Calu3 (cell line): ENCODE data around the gene IFNG-AS1. TPM values are rescaled to one million over a fixed set of nuclear protein-coding genes. Genes with fewer than 3 reads are reported as not detected.
A peak's percentile ranks its signal among the peaks of the same experiment; 100 is the strongest.

ENCODE experiments used
- BruUV-seq: library from RNA; stranded (reverse); fragments of 400-500 nt; replicated peaks from 2 replicates; lab custom pipeline; 2021; lab: Mats Ljungman, UMichigan
- CTCF ChIA-PET: fragments of 300-600 bp; sonication (Branson Sonifier 250); formaldehyde crosslinking; loops from one replicate; lab custom pipeline; 2022; ENCODE audit warnings: antibody characterized with exemption; lab: Charles Lee
- DNase-seq: peaks from one replicate; pipeline ENCODE4 v3.0.0; 2022
- H3K27ac Mint-ChIP-seq: one replicate; pipeline ENCODE4 v1.8.0; 2022; ENCODE audit warnings: mixed read lengths; ENCODE audit not compliant: unreplicated experiment
- H3K27me3 Mint-ChIP-seq: one replicate; pipeline ENCODE4 v1.8.0; 2022; ENCODE audit warnings: mixed read lengths; ENCODE audit not compliant: unreplicated experiment
- H3K36me3 Mint-ChIP-seq: one replicate; pipeline ENCODE4 v1.8.0; 2022; ENCODE audit warnings: mild to moderate bottlenecking, moderate library complexity, mixed read lengths; ENCODE audit not compliant: insufficient read depth, unreplicated experiment
- H3K4me1 Mint-ChIP-seq: one replicate; pipeline ENCODE4 v1.8.0; 2022; ENCODE audit warnings: mild to moderate bottlenecking, low read depth, mixed read lengths; ENCODE audit not compliant: unreplicated experiment
- H3K4me3 Mint-ChIP-seq: one replicate; pipeline ENCODE4 v1.8.0; 2022; ENCODE audit warnings: mild to moderate bottlenecking, low read depth, moderate library complexity, mixed read lengths; ENCODE audit not compliant: unreplicated experiment
- H3K9me3 Mint-ChIP-seq: one replicate; pipeline ENCODE4 v1.8.0; 2022; ENCODE audit warnings: low read depth, mixed read lengths; ENCODE audit not compliant: unreplicated experiment
- intact Hi-C: fragments of 100-400 bp; cut with micrococcal nuclease; formaldehyde crosslinking; loops from one replicate; pipeline ENCODE4 v1.10.0; 2022; ENCODE audit not compliant: unreplicated experiment
- total RNA-seq: library from RNA; stranded (reverse); gene quantifications from 2 replicates; pipeline ENCODE4 v1.2.3, GENCODE V29; 2022
- TF ChIP-seq, protein P1 (sequence below): fragments of 200-600 bp; IDR thresholded peaks from one replicate; pipeline ENCODE4 v1.8.0; 2022; ENCODE audit warnings: antibody characterized with exemption; ENCODE audit not compliant: unreplicated experiment

Gene IFNG-AS1
- total RNA-seq, 1 experiment from 2014 or later: not detected

DNA sequence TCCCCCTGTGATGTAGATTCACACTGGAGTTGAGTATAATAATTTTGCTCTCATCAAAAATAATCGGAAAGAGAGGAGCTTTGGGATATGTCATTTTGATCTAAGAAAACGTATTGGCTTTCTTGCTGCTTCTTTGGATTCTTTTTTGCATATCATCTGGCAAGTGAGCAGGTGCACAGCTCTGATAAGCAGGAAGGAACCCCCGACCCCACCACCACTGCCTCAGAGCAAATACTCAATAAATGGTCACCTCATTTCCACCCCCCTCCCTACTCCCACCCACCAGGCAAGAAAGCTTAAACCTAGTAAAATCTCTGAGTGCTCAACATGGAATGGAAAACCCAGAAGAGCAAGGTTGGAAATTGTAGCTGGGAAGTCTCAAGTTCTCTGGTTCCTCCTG is 49.4 kb downstream of the IFNG-AS1 start:
- no TSS peak for BruUV-seq
- CTCF ChIA-PET: interaction anchor here (0.6 kb wide), 1 partner anchor 523 kb away, joined by 4 read pairs; no protein-coding TSS in a partner anchor

DNA sequence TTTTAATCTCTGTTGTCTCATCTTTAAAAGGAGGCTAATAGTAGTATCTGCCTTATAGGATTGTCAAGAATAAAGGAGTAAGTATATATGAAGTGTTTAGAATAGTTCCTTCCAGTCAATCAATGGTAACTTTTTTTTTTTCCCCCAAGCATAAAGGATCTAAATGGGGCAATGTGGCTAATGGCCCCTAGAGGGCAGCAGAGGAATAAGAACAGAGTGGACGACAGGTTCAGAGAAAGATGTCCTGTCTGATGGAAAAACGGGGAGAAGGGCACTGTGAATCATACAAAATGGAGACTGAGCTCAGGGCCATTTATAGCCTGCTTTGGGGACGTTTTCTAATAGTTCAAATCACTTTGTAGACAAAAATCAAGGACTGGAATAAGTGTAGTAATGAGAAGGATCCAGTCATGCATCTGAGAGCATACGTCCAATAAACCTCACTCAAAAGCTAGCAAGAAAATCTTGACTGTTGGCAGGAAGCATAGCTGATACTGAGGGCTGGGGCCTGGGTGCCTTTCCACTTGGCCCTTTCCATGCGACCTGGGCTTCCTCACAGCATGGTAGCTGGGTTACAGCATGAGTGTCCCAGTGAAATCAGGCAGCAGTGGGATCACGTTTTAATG is 51.3 kb downstream of the IFNG-AS1 start:
- intact Hi-C loops: loop anchor here (1.0 kb wide), 1 partner anchor 277 kb away; no protein-coding TSS in a partner anchor
- Mint-ChIP-seq H3K27ac (no peak overlapping the region), H3K36me3 (no peaks in the 10 kb centered on the region), H3K4me3 (no peak overlapping the region), H3K9me3 (peaks cover 2% of the 10 kb centered on the region), H3K4me1 (no peaks in the 10 kb centered on the region), H3K27me3 (no peaks in the 10 kb centered on the region)
- TF ChIP-seq, protein P1, sequence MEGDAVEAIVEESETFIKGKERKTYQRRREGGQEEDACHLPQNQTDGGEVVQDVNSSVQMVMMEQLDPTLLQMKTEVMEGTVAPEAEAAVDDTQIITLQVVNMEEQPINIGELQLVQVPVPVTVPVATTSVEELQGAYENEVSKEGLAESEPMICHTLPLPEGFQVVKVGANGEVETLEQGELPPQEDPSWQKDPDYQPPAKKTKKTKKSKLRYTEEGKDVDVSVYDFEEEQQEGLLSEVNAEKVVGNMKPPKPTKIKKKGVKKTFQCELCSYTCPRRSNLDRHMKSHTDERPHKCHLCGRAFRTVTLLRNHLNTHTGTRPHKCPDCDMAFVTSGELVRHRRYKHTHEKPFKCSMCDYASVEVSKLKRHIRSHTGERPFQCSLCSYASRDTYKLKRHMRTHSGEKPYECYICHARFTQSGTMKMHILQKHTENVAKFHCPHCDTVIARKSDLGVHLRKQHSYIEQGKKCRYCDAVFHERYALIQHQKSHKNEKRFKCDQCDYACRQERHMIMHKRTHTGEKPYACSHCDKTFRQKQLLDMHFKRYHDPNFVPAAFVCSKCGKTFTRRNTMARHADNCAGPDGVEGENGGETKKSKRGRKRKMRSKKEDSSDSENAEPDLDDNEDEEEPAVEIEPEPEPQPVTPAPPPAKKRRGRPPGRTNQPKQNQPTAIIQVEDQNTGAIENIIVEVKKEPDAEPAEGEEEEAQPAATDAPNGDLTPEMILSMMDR: peak; percentile 82
- BruUV-seq: no TSS peak
- CTCF ChIA-PET: interaction anchor here (0.7 to 2.1 kb wide), 6 partner anchors 73 to 192 kb away, joined by 3 to 22 read pairs (median 4); no protein-coding TSS in a partner anchor
- peak; percentile 74 for DNase-seq

More for the DNA sequence above, 49.4 kb downstream of the IFNG-AS1 start:
- no peaks in the 10 kb centered on the region for H3K27me3 Mint-ChIP-seq
- no peak overlapping the region for H3K27ac Mint-ChIP-seq
- no peak overlapping the region for H3K4me3 Mint-ChIP-seq
- peaks cover 8% of the 10 kb centered on the region for H3K4me1 Mint-ChIP-seq
- TF ChIP-seq, protein P1: no peak
- intact Hi-C loops: no loop called here
- no peak for DNase-seq
- H3K9me3 Mint-ChIP-seq: peaks cover 2% of the 10 kb centered on the region
- H3K36me3 Mint-ChIP-seq: no peaks in the 10 kb centered on the region

DNA sequence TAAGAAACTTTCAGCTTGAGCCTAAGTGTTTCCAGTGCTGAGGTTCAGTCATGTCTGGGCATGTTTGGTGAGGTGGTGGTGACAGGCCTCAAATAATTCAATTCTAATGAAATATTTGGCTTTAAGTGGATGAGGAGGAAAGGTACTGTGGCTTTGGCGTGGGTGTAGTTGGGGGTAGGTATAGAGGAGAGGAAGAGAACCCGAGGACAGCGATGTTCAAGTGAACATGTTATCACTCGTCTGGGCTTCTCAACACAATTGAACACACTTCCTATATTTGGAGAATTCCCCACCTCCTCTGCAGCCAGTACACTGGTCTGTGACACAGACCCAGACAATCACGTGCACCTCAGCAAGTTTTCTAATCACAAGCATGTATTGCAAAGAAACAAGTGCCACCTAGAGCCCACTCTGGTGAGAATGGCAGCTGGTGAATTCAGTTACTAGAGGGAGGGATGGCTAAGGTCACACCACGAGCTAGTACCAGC is 53.0 kb downstream of the IFNG-AS1 start:
- CTCF ChIA-PET: no interaction called here
- no peak for DNase-seq
- Mint-ChIP-seq H3K27ac (no peak overlapping the region), H3K27me3 (no peaks in the 10 kb centered on the region), H3K4me1 (no peaks in the 10 kb centered on the region), H3K36me3 (no peaks in the 10 kb centered on the region), H3K4me3 (no peak overlapping the region), H3K9me3 (no peaks in the 10 kb centered on the region)
- no TSS peak for BruUV-seq
- intact Hi-C loops: no loop called here
- TF ChIP-seq, protein P1: no peak

DNA sequence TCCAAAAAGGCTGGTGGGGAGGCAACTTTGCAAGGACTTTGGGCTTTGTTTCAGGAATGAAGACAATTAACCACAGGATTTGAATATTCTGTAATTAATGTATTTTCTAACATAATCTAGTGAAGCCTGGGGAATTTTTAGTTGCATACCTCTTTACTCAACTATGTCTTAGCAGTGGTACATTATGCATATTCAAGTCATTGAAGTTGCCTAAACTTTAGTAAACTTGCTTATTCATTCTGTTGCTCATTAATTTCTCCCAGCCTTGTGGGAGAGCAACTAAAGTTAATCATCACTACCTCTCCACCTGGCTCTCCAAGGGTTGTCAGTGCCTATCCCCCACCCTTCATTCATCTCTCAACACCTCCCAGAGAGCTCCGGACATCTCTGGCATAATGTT is 54.2 kb downstream of the IFNG-AS1 start:
- Mint-ChIP-seq H3K4me1 (no peaks in the 10 kb centered on the region), H3K4me3 (no peak overlapping the region), H3K27me3 (no peaks in the 10 kb centered on the region), H3K27ac (no peak overlapping the region), H3K36me3 (no peaks in the 10 kb centered on the region), H3K9me3 (no peaks in the 10 kb centered on the region)
- CTCF ChIA-PET: no interaction called here
- no TSS peak for BruUV-seq
- DNase-seq: no peak
- TF ChIP-seq, protein P1: no peak
- intact Hi-C loops: no loop called here
